GM18951 (cell line): ENCODE measurements around the gene CLIP3.
"Not testable (repeated sequence)": the region's sequence is repeated elsewhere in the genome, so short reads cannot be mapped to it uniquely, and the experiment has no call there.

Experiments
- POLR2A ChIP-seq: IDR thresholded peaks from 4 replicates; pipeline ENCODE4 v1.6.1; 2011; ENCODE audit warnings: mild to moderate bottlenecking; ENCODE audit not compliant: insufficient read length, insufficient read depth; ENCODE audit errors: extremely low read depth
- in situ Hi-C: fragments of 300-500 bp; cut with MboI; formaldehyde crosslinking; loops from one replicate; pipeline ENCODE4 v1.12.0; 2022; ENCODE audit warnings: low sequenced_read_pairs, mixed read lengths, inconsistent platforms; ENCODE audit not compliant: unreplicated experiment

CLIP3 gene

GRCh38 chr19:36059180-36059910 is 26.7 kb upstream of the CLIP3 start:
- TF ChIP-seq POLR2A = no peak
- in situ Hi-C loops = no loop called here

- in situ Hi-C loops = no loop called here
- TF ChIP-seq POLR2A = no peak
Measured at GRCh38 chr19:36058481-36059179, 26.0 kb upstream of the CLIP3 start.

- in situ Hi-C loops = no loop called here
Measured at GRCh38 chr19:36054733-36055686, 22.3 kb upstream of the CLIP3 start, which contains the start of gene WDR62. WDR62 (plus strand) TSS chr19:36054897; CDS start chr19:36054972, 75 bp downstream.

GRCh38 chr19:36054119-36054732 is 21.6 kb upstream of the CLIP3 start, which contains the start of gene THAP8:
THAP8 (minus strand) TSS chr19:36054285; CDS start chr19:36054217, 68 bp downstream.
- TF ChIP-seq POLR2A = peak; percentile 70
- in situ Hi-C loops = no loop called here

More at GRCh38 chr19:36054733-36055686, 22.3 kb upstream of the CLIP3 start, which contains the start of gene WDR62:
- peak; percentile 72 for TF ChIP-seq POLR2A

- in situ Hi-C loops = no loop called here
- TF ChIP-seq POLR2A = no peak
Measured at GRCh38 chr19:36051637-36052036, 19.0 kb upstream of the CLIP3 start.

- no peak for TF ChIP-seq POLR2A
- in situ Hi-C loops = no loop called here
Measured at GRCh38 chr19:36051236-36051635, 18.6 kb upstream of the CLIP3 start.

- no peak for TF ChIP-seq POLR2A
- in situ Hi-C loops = no loop called here
Measured at GRCh38 chr19:36049080-36049698, 16.5 kb upstream of the CLIP3 start.

- in situ Hi-C loops = no loop called here
- TF ChIP-seq POLR2A = no peak
Measured at GRCh38 chr19:36047835-36048234, 15.2 kb upstream of the CLIP3 start.

GRCh38 chr19:36046443-36047050 is 13.9 kb upstream of the CLIP3 start:
- in situ Hi-C loops = no loop called here
- no peak for TF ChIP-seq POLR2A

GRCh38 chr19:36043952-36044351 is 11.3 kb upstream of the CLIP3 start:
- no peak for TF ChIP-seq POLR2A
- in situ Hi-C loops = no loop called here

- TF ChIP-seq POLR2A = no peak
- in situ Hi-C loops = no loop called here
Measured at GRCh38 chr19:36041831-36042230, 9.2 kb upstream of the CLIP3 start.

- in situ Hi-C loops = not testable (repeated sequence)
Measured at GRCh38 chr19:36041092-36041491, 8.4 kb upstream of the CLIP3 start.
